Neural progenitor cell (in vitro differentiated cells): Measurements from ENCODE around the gene CUEDC2. TPM values are rescaled to one million over a fixed set of nuclear protein-coding genes. Genes with fewer than 3 reads are reported as not detected.

Experiments
- DNase-seq: peaks from one replicate; pipeline ENCODE4 v3.0.0-alpha.2; 2016; ENCODE audit warnings: low spot score
- H2AFZ ChIP-seq: fragments of 200-600 bp; sonication (generic); replicated peaks from 2 replicates; pipeline ENCODE4 v1.6.1; 2016; ENCODE audit warnings: antibody characterized with exemption
- H3F3A ChIP-seq: fragments of 200-600 bp; sonication (generic); 2 replicates; pipeline ENCODE4 v1.6.1; 2016; ENCODE audit warnings: antibody characterized with exemption, low read depth
- H3K27ac ChIP-seq: fragments of 200-600 bp; sonication (generic); 2 replicates; pipeline ENCODE4 v1.5.1; 2016; ENCODE audit warnings: mild to moderate bottlenecking
- H3K27me3 ChIP-seq: fragments of 200-600 bp; sonication (generic); 2 replicates; pipeline ENCODE4 v1.6.1; 2016; ENCODE audit warnings: mild to moderate bottlenecking, moderate library complexity
- H3K36me3 ChIP-seq: fragments of 200-600 bp; sonication (generic); 2 replicates; pipeline ENCODE4 v1.5.1; 2016
- H3K4me1 ChIP-seq: fragments of 200-600 bp; sonication (generic); 2 replicates; pipeline ENCODE4 v1.6.1; 2016; ENCODE audit warnings: mixed run types
- H3K4me2 ChIP-seq: fragments of 200-600 bp; sonication (generic); 2 replicates; pipeline ENCODE4 v1.6.1; 2016
- H3K4me3 ChIP-seq: fragments of 200-600 bp; sonication (generic); 2 replicates; pipeline ENCODE4 v1.5.1; 2016
- H3K79me2 ChIP-seq: fragments of 200-600 bp; sonication (generic); 2 replicates; pipeline ENCODE4 v1.6.1; 2016; ENCODE audit warnings: low read depth
- H3K9ac ChIP-seq: fragments of 200-600 bp; sonication (generic); 2 replicates; pipeline ENCODE4 v1.6.1; 2016
- H3K9me3 ChIP-seq: fragments of 200-600 bp; sonication (generic); 2 replicates; pipeline ENCODE4 v1.5.1; 2016; ENCODE audit warnings: low read depth
- H4K20me1 ChIP-seq: fragments of 200-600 bp; sonication (generic); 2 replicates; pipeline ENCODE4 v1.6.1; 2016; ENCODE audit warnings: low read depth
- H3K27ac Mint-ChIP-seq: 3 replicates; pipeline ENCODE4 v1.8.0; 2021; ENCODE audit warnings: mixed read lengths
- H3K27me3 Mint-ChIP-seq: 2 replicates; pipeline ENCODE4 v1.8.0; 2022; ENCODE audit warnings: low read depth, mild to moderate bottlenecking, inconsistent platforms, moderate library complexity, mixed read lengths; ENCODE audit not compliant: insufficient read depth
- H3K36me3 Mint-ChIP-seq: 3 replicates; pipeline ENCODE4 v1.8.0; 2021; ENCODE audit warnings: mixed read lengths
- H3K4me1 Mint-ChIP-seq: 3 replicates; pipeline ENCODE4 v1.8.0; 2021; ENCODE audit warnings: mixed read lengths
- H3K4me3 Mint-ChIP-seq: 3 replicates; pipeline ENCODE4 v1.8.0; 2021; ENCODE audit warnings: mild to moderate bottlenecking, moderate library complexity, mixed read lengths
- H3K9me3 Mint-ChIP-seq: 3 replicates; pipeline ENCODE4 v1.8.0; 2020; ENCODE audit warnings: mixed read lengths
- CTCF ChIP-seq: fragments of 200-600 bp; sonication (generic); IDR thresholded peaks from 2 replicates; pipeline ENCODE4 v1.5.1; 2017; ENCODE audit warnings: antibody characterized with exemption, mild to moderate bottlenecking
- EZH2 ChIP-seq: fragments of 200-600 bp; sonication (generic); IDR thresholded peaks from 2 replicates; pipeline ENCODE4 v1.6.1; 2017; ENCODE audit warnings: antibody characterized with exemption, mild to moderate bottlenecking, moderate library complexity
- EZH2phosphoT487 ChIP-seq: fragments of 200-600 bp; sonication (generic); IDR thresholded peaks from 2 replicates; pipeline ENCODE4 v1.6.1; 2017; ENCODE audit warnings: antibody characterized with exemption
- total RNA-seq: library from RNA; depleted of rRNA; stranded (reverse); fragments of >200 nt; gene quantifications from 2 replicates; pipeline ENCODE4 v1.2.3, GENCODE V29; 2015; ENCODE audit warnings: low replicate concordance

Gene CUEDC2
- total RNA-seq, result 64.0 and 97.4 TPM in 2 replicates

- Mint-ChIP-seq H3K4me3 (peak within 1 kb of the TSS; percentile 96), H3K36me3 (no peaks in the 10 kb centered on the region), H3K27me3 (peaks cover 3% of the 10 kb centered on the region), H3K9me3 (no peaks in the 10 kb centered on the region), H3K27ac (peak within 1 kb of the TSS; percentile 53), H3K4me1 (peaks cover 31% of the 10 kb centered on the region)
- Histone ChIP-seq H4K20me1 (no peaks in the 10 kb centered on the region), H3K9ac (peak within 1 kb of the TSS; percentile 74), H3F3A (peaks cover 17% of the 10 kb centered on the region), H3K4me3 (peak within 1 kb of the TSS; percentile 67), H2AFZ (peak within 1 kb of the TSS; percentile 63), H3K36me3 (no peaks in the 10 kb centered on the region), H3K27ac (no peak within 1 kb of the TSS), H3K27me3 (peaks cover 41% of the 10 kb centered on the region), H3K79me2 (peaks cover 13% of the 10 kb centered on the region), H3K9me3 (no peaks in the 10 kb centered on the region), H3K4me1 (peaks cover 14% of the 10 kb centered on the region), H3K4me2 (peak within 1 kb of the TSS; percentile 88)
- no peak for TF ChIP-seq EZH2
- TF ChIP-seq CTCF, result no peak
- TF ChIP-seq EZH2phosphoT487, result no peak
- peak; percentile 98 for DNase-seq
These were observed at the start of gene CUEDC2 for GRCh38 chr10:102432162-102432950. Gene CUEDC2 (minus strand): TSS chr10:102432574. CDS start chr10:102425188, 7,386 bp downstream.

GRCh38 chr10:102480396-102480795, 48.0 kb upstream of the CUEDC2 start:
- H3K36me3 Mint-ChIP-seq, result peaks cover 13% of the 10 kb centered on the region
- peaks cover 15% of the 10 kb centered on the region for H4K20me1 ChIP-seq
- H3F3A ChIP-seq, result peaks cover 12% of the 10 kb centered on the region
- H3K9me3 ChIP-seq, result no peaks in the 10 kb centered on the region
- H3K4me2 ChIP-seq, result no peak overlapping the region
- no peak for DNase-seq
- no peak overlapping the region for H3K4me3 Mint-ChIP-seq
- H3K27me3 ChIP-seq, result no peaks in the 10 kb centered on the region
- H3K4me1 Mint-ChIP-seq, result no peaks in the 10 kb centered on the region
- no peak overlapping the region for H2AFZ ChIP-seq
- no peaks in the 10 kb centered on the region for H3K79me2 ChIP-seq
- no peak overlapping the region for H3K27ac ChIP-seq
- H3K9ac ChIP-seq, result no peak overlapping the region
- TF ChIP-seq EZH2phosphoT487 (no peak), CTCF (no peak), EZH2 (no peak)
- H3K9me3 Mint-ChIP-seq, result no peaks in the 10 kb centered on the region
- no peak overlapping the region for H3K4me3 ChIP-seq
- no peaks in the 10 kb centered on the region for H3K4me1 ChIP-seq
- no peaks in the 10 kb centered on the region for H3K36me3 ChIP-seq
- H3K27ac Mint-ChIP-seq, result no peak overlapping the region
- peaks cover 5% of the 10 kb centered on the region for H3K27me3 Mint-ChIP-seq

GRCh38 chr10:102479651-102480050, 47.3 kb upstream of the CUEDC2 start:
- no peak for DNase-seq
- Histone ChIP-seq H3K27me3 (no peaks in the 10 kb centered on the region), H3K79me2 (no peaks in the 10 kb centered on the region), H2AFZ (no peak overlapping the region), H4K20me1 (peaks cover 15% of the 10 kb centered on the region), H3F3A (peaks cover 12% of the 10 kb centered on the region), H3K4me1 (no peaks in the 10 kb centered on the region), H3K9me3 (no peaks in the 10 kb centered on the region), H3K4me2 (no peak overlapping the region), H3K36me3 (no peaks in the 10 kb centered on the region), H3K4me3 (no peak overlapping the region), H3K9ac (no peak overlapping the region), H3K27ac (no peak overlapping the region)
- H3K9me3 Mint-ChIP-seq, result no peaks in the 10 kb centered on the region
- no peak overlapping the region for H3K27ac Mint-ChIP-seq
- no peak overlapping the region for H3K4me3 Mint-ChIP-seq
- peaks cover 5% of the 10 kb centered on the region for H3K27me3 Mint-ChIP-seq
- peaks cover 10% of the 10 kb centered on the region for H3K36me3 Mint-ChIP-seq
- TF ChIP-seq EZH2 (no peak), CTCF (no peak), EZH2phosphoT487 (no peak)
- no peaks in the 10 kb centered on the region for H3K4me1 Mint-ChIP-seq
